Psoas muscle (tissue), 8 donors: ENCODE results near the gene MEST. TPM values are rescaled to one million over a fixed set of nuclear protein-coding genes. Genes with fewer than 3 reads are reported as not detected.
A peak's percentile ranks its signal among the peaks of the same experiment; 100 is the strongest.

Experiments
- ATAC-seq, 4 donors: fragments of 200-7000 bp; cut with Tn5 transposase; one replicate each; pipeline ENCODE4 v1.9.1; 2020; ENCODE audit warnings: moderate library complexity in 3 of 4, mild to moderate bottlenecking in 2 of 4
- DNase-seq, 2 donors: peaks; one replicate each; pipeline ENCODE4 v3.0.0-alpha.2; 2020
- H3K27ac ChIP-seq: fragments of 200-600 bp; one replicate; pipeline ENCODE4 v1.8.0; 2022
- H3K27me3 ChIP-seq, 3 donors: fragments of 200-600 bp in 1 of 3; one replicate each; pipeline versions ENCODE4 v1.6.1 to v1.8.0; 2013 to 2022; ENCODE audit warnings: low read length in 2 of 3, mild to moderate bottlenecking in 2 of 3, moderate library complexity in 1 of 3; ENCODE audit not compliant: insufficient read depth in 3 of 3
- H3K36me3 ChIP-seq, 2 donors: fragments of 200-600 bp in 1 of 2; one replicate each; pipeline versions ENCODE4 v1.6.1 to v1.8.0; 2013 to 2022; ENCODE audit warnings: low read depth in 1 of 2, mild to moderate bottlenecking in 1 of 2, moderate library complexity in 1 of 2; ENCODE audit not compliant: insufficient read depth in 1 of 2
- H3K4me1 ChIP-seq: fragments of 200-600 bp; one replicate; pipeline ENCODE4 v1.8.0; 2022
- H3K4me3 ChIP-seq: fragments of 200-600 bp; one replicate; pipeline ENCODE4 v1.8.0; 2022; ENCODE audit warnings: mild to moderate bottlenecking
- H3K9me3 ChIP-seq: fragments of 200-600 bp; one replicate; pipeline ENCODE4 v1.8.0; 2022
- CTCF ChIP-seq: fragments of 200-600 bp; IDR thresholded peaks from one replicate; pipeline ENCODE4 v1.8.0; 2022; ENCODE audit warnings: antibody characterized with exemption
- WGBS, 3 donors: extraction: QIAGEN DNeasy Blood & Tissue Kit; methylation state at CpG; one replicate each; pipeline versions ENCODE4 v1.1.6 to v1.1.7; 2013; 5-methylcytosine and 5-hydroxymethylcytosine counted together
- intact Hi-C, 2 donors: fragments of 100-400 bp; cut with DNase I; formaldehyde crosslinking; loops; one replicate each; pipeline versions ENCODE4 v1.11.0 to v1.14.2; 2022
- long read RNA-seq, 2 donors: library from polyadenylated mRNA; unstranded; transcript quantifications; one replicate each; pipeline ENCODE4 v2.0.0, GENCODE V29; 2021
- polyA plus RNA-seq, 3 donors: library from polyadenylated mRNA; stranded (reverse); fragments of 200-250 nt; gene quantifications; one replicate each; pipeline ENCODE4 v1.2.3, GENCODE V29; 2013
- total RNA-seq, 4 donors: library from RNA; stranded (reverse); fragmentation: NEBNext Ultra II Directional in 2 of 4; extraction: Animal tissue kit (Norgen Biotek cat#: 25700) in 2 of 4; gene quantifications; one replicate each; pipeline versions ENCODE4 v1.2.1 to v1.2.4, GENCODE V29; 2021 to 2023
- donor health status: healthy with polysubstance abuse.
- donor health status: DM: no; HTN: no; CAD: no; lungs with moderate emphysema.
- donor health status: Bipolar disorder and iron deficiency.
- donor health status: healthy.
- donor health status: DM: yes; HTN: yes; CAD: no.
- donor health status: DM: no; HTN: no; CAD: no.
- donor health status: DM: no; HTN: no; CAD: no.
- donor health status: DM: yes; HTN: yes; CAD: no.

The MEST gene
- 10 to 100 TPM in 2 of 4 donors, 1 to 10 TPM in 2; 3.0 to 12.6 (median 8.8) TPM for total RNA-seq
- 1 to 10 TPM; 2.8 to 5.3 (median 4.2) TPM for polyA plus RNA-seq
- long read RNA-seq, donor 1, transcript MEST-201 (12 exons, 2,505 nt) = major isoform, 6 of 8 reads
- long read RNA-seq, donor 1, partial matches to known transcripts = 1 of 8 reads
- long read RNA-seq, donor 1, other reads (novel, unspliced or antisense) = 1 of 8 reads
- long read RNA-seq, donor 2, transcript MEST-201 (12 exons, 2,505 nt) = major isoform, 10 of 13 reads
- long read RNA-seq, donor 2, partial matches to known transcripts = 1 of 13 reads
- long read RNA-seq, donor 2, other reads (novel, unspliced or antisense) = 1 of 13 reads

GRCh38 chr7:130491841-130492522, at the start of gene MEST:
Gene MEST (plus strand): TSS chr7:130492085. CDS start chr7:130492314, 229 bp downstream.
- WGBS, 3 donors = 45 to 57% (median 53%) methylated on average over 43 to 71 of the region's 71 CpGs
- TF ChIP-seq CTCF = no peak
- Histone ChIP-seq H3K9me3 (no peaks in the 10 kb centered on the region), H3K36me3 (no peaks in the 10 kb centered on the region), H3K27ac (no peak within 1 kb of the TSS), H3K4me3 (peak within 1 kb of the TSS; percentile 61), H3K27me3 (peaks cover 0 to 50% (median 21%) of the 10 kb centered on the region in 3 donors), H3K4me1 (no peaks in the 10 kb centered on the region)
- ATAC-seq = peak; percentile 27 to 43 (median 42)
- intact Hi-C loops = no loop called here
- DNase-seq = no peak

GRCh38 chr7:130442601-130443000, 49.3 kb upstream of the MEST start:
- no peaks in the 10 kb centered on the region for H3K36me3 ChIP-seq
- no peak overlapping the region for H3K27ac ChIP-seq
- no peak for TF ChIP-seq CTCF
- H3K4me1 ChIP-seq = peaks cover 4% of the 10 kb centered on the region
- H3K4me3 ChIP-seq = no peak overlapping the region
- H3K27me3 ChIP-seq = peaks cover 0 to 2% (median 0%) of the 10 kb centered on the region in 3 donors
- H3K9me3 ChIP-seq = no peaks in the 10 kb centered on the region
- WGBS, 3 donors = 47 to 63% (median 54%) methylated on average over 7 of the region's 7 CpGs
- no peak for ATAC-seq
- intact Hi-C loops = no loop called here
- DNase-seq = no peak

DNA sequence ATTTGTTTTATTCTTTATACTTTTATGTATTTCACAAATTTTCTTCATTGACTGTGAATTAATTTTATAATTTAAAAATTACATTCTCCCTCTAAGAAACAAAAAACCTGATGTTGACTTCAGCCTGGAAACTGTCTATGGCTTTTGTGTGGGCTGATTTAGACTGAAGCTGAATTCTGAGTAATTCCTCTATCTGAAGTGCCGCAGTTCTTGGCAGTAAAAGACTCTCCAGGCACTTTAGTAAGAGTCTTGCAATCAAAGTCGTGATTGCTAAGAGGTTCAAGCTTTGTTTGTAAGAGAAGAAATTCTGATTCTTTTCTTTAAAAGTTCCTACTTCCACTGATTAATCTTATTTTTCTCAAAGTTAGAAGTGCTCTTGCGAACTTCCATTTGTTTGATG, 47.7 kb upstream of the MEST start:
- intact Hi-C loops = no loop called here

GRCh38 chr7:130444751-130445407, 47.0 kb upstream of the MEST start:
- no peak for TF ChIP-seq CTCF
- 58 to 68% (median 58%) methylated on average over 5 of the region's 5 CpGs for WGBS, 3 donors
- H3K27me3 ChIP-seq = peaks cover 0 to 2% (median 0%) of the 10 kb centered on the region in 3 donors
- H3K4me3 ChIP-seq = no peak overlapping the region
- ATAC-seq (no peak), DNase-seq (no peak)
- no peak overlapping the region for H3K27ac ChIP-seq
- no peaks in the 10 kb centered on the region for H3K9me3 ChIP-seq
- H3K36me3 ChIP-seq = no peaks in the 10 kb centered on the region
- intact Hi-C loops = no loop called here
- H3K4me1 ChIP-seq = peaks cover 4% of the 10 kb centered on the region

More for the DNA sequence above, 47.7 kb upstream of the MEST start:
- Histone ChIP-seq H3K4me1 (peaks cover 4% of the 10 kb centered on the region), H3K27me3 (peaks cover 0 to 2% (median 0%) of the 10 kb centered on the region in 3 donors), H3K27ac (no peak overlapping the region), H3K4me3 (no peak overlapping the region), H3K36me3 (no peaks in the 10 kb centered on the region), H3K9me3 (no peaks in the 10 kb centered on the region)
- 39 to 49% (median 41%) methylated on average over 3 of the region's 3 CpGs for WGBS, 3 donors
- no peak for DNase-seq
- no peak for TF ChIP-seq CTCF
- ATAC-seq = no peak
